ENCODE data around the gene KCTD16. TPM values are rescaled to one million over a fixed set of nuclear protein-coding genes. Genes with fewer than 3 reads are reported as not detected.

The KCTD16 gene
- total RNA-seq, 1 donor from 2014 or later, result 0.03 TPM

DNA sequence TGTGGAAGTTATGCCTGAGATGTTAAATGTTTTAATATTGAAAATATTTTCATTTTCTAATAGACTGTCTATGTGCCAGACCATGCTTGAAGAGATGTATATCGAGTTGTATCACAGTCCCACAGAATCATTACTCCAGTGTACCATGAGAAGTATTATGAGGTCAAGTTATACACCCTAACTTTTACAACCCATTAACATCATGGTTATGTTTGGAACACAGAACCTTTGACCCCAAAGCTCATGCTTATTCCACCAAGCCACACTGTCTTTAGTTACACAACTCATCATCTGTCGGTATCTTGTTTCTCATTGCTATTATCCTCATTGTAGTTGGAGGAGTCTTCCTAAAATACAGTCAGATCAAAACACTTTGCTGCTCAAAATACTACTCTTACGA is 248.0 kb downstream of the KCTD16 start:
- ATAC-seq (no peak), DNase-seq (ENCODE audit: missing footprints) (no peak)
- intact Hi-C loops (cut with DNase I), result no loop called here

GRCh38 chr5:144421411-144421810 is 250.7 kb downstream of the KCTD16 start:
- DNase-seq (ENCODE audit: missing footprints), result no peak
- no peak for ATAC-seq
- intact Hi-C loops (cut with DNase I), result no loop called here

- no peak for ATAC-seq
- DNase-seq (ENCODE audit: missing footprints), result no peak
- intact Hi-C loops (cut with DNase I), result no loop called here
These were observed 251.5 kb downstream of the KCTD16 start for GRCh38 chr5:144422018-144422727.

GRCh38 chr5:144427866-144428265 is 257.2 kb downstream of the KCTD16 start:
- ATAC-seq (no peak), DNase-seq (ENCODE audit: missing footprints) (no peak)
- intact Hi-C loops (cut with DNase I), result no loop called here

DNA sequence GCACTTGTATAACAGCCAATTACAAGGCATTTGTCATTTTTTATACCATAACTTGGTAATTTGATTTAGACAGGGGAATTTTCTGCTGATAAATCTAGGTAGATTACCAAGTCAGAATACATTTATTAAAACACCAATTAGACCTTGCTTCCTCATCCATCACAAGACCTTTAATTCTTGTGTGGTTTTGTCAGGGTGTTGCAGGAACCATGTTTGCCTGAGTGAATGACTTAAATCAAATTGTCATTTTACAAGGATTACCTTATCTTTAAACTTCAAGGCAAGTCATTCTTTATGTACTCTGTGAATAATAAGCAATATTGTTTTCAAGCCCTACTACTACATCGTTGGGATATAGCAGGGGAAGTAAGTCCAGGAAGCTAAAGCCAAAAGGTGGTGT is 257.7 kb downstream of the KCTD16 start:
- intact Hi-C loops (cut with DNase I), result no loop called here
- no peak for DNase-seq (ENCODE audit: missing footprints)
- no peak for ATAC-seq

DNA sequence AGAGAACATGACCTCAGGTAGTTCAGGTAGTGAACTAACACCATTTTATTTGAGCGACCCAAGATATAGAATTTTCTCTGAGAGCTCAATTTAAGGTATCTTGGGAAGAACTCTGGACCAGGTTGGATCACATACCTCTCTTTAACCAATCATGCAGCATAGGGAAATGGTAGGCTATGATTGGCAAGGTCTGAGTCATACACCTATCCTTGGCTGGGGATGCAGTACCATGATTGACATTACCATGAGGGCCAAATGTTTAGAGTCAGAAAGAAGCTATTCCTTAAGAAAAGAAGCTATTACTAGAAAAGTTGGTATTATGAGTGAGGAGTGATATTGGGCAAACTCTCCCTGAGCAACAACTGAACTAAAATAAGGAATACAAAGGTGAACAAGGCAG is 258.7 kb downstream of the KCTD16 start:
- no peak for ATAC-seq
- intact Hi-C loops (cut with DNase I), result no loop called here
- no peak for DNase-seq (ENCODE audit: missing footprints)

GRCh38 chr5:144429905-144430304 is 259.2 kb downstream of the KCTD16 start:
- no peak for ATAC-seq
- DNase-seq (ENCODE audit: missing footprints), result no peak
- intact Hi-C loops (cut with DNase I), result no loop called here

GRCh38 chr5:144433140-144433822 is 262.6 kb downstream of the KCTD16 start:
- no peak for ATAC-seq
- no peak for DNase-seq (ENCODE audit: missing footprints)
- intact Hi-C loops (cut with DNase I), result no loop called here

GRCh38 chr5:144433893-144434292 is 263.2 kb downstream of the KCTD16 start:
- DNase-seq (ENCODE audit: missing footprints), result no peak
- intact Hi-C loops (cut with DNase I), result no loop called here
- no peak for ATAC-seq

DNA sequence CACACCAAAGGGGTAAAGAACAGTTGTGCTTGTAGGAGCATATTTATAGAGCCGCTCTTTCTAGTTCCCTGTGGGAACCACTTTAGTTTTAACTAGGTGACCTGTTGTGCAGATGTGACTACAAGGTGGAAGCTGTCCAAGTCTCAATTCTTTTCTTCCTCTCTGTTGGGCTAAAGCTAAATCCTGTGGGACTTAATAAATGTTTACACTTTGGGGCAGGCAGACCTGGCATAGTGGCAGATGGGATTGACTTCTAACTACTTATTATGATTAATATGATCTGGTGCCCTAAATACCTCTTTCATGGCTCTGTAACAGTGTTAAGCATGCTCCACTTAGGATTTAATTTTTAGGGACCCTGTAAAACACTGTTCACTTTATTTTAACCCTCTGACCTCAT is 265.3 kb downstream of the KCTD16 start:
- intact Hi-C loops (cut with DNase I), result no loop called here
- no peak for DNase-seq (ENCODE audit: missing footprints)
- ATAC-seq, result no peak

DNA sequence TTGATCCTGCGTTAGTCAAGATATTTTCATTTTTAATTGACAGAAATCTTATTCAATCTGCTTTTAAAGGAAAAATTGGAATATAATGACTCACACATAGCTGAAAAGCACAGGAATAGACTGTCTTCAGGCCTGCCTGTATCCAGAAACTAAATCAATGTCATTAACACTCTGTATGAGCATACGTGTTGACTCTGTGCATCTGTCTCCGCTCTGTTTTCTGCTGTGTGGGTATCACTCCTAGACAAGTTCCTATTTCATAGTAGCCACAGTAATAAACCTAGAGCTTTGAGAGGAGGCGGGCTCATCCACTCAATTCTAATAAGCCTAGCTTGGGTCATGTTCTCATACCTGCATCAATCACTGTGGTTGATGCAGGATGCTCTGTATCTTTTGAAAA is 267.6 kb downstream of the KCTD16 start:
- no peak for ATAC-seq
- intact Hi-C loops (cut with DNase I), result no loop called here
- DNase-seq (ENCODE audit: missing footprints), result no peak

- intact Hi-C loops (cut with DNase I), result no loop called here
- DNase-seq (ENCODE audit: missing footprints) (no peak), ATAC-seq (no peak)
These were observed 277.8 kb downstream of the KCTD16 start for GRCh38 chr5:144448457-144448856.

- intact Hi-C loops (cut with DNase I), result no loop called here
- DNase-seq (ENCODE audit: missing footprints) (no peak), ATAC-seq (no peak)
These were observed 280.7 kb downstream of the KCTD16 start for GRCh38 chr5:144451187-144451973.

DNA sequence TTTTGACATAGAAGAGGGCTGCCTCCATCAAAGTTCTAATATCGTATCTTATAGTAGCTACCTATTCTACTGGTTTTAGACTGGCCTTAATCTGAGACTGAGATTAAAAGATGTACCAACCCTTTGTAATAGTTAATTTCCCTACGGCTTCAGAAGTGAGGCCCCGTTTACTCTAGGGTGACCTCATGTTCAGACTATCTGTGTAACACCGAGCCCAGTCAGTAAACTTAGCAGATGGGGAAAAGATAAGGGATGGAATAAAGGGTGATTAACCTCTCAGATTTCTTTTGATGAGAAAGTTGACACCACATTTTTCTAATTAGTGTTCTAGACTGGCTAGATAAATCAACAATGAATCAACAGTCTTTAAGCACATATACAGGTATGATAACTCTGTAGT is 283.1 kb downstream of the KCTD16 start:
- intact Hi-C loops (cut with DNase I), result no loop called here
- ATAC-seq (no peak), DNase-seq (ENCODE audit: missing footprints) (no peak)

- ATAC-seq (no peak), DNase-seq (ENCODE audit: missing footprints) (no peak)
- intact Hi-C loops (cut with DNase I), result no loop called here
These were observed 286.5 kb downstream of the KCTD16 start for GRCh38 chr5:144457160-144457559.

DNA sequence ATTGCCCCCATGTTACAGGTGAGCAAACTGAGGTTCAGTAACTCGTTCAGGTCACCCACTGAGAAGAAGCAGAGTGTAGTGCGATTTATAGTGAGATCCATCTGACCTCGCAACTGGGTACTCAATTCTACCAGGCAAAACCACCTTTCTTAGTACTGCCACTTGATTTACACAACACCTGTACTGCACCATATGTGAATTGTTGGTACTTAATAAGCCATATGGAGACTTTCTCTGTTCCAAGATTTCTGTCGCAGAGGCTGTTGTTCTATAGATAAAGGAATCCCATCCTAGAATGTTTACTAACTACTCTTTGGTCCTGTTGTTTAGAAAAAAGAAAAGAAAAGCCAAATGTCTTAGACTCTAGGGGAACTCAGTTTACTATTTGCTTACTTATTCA is 287.5 kb downstream of the KCTD16 start:
- DNase-seq (ENCODE audit: missing footprints), result no peak
- no peak for ATAC-seq
- intact Hi-C loops (cut with DNase I), result no loop called here

DNA sequence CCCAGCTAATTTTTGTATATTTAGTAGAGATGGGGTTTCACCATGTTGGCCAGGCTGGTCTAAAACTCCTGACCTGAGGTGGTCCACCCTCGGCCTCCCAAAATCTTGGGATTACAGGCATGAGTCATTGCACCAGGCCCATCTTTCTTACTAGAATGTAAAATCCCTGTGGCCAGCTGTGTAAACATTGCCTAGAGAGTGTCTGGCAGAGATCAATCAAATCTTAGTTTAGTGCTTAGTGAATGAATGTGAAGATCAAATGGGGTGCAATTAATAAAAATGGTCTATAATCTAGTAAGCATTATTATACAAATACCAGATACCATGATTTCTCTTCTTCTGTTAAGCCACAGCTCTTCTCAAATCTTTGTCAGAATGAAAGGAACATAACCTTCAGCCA is 289.9 kb downstream of the KCTD16 start:
- no peak for ATAC-seq
- no peak for DNase-seq (ENCODE audit: missing footprints)
- intact Hi-C loops (cut with DNase I), result no loop called here

- intact Hi-C loops (cut with DNase I), result no loop called here
- DNase-seq (ENCODE audit: missing footprints), result no peak
- no peak for ATAC-seq
These were observed 291.9 kb downstream of the KCTD16 start for GRCh38 chr5:144462577-144462976.

- ATAC-seq, result no peak
- no peak for DNase-seq (ENCODE audit: missing footprints)
- intact Hi-C loops (cut with DNase I), result no loop called here
These were observed 293.0 kb downstream of the KCTD16 start for GRCh38 chr5:144463481-144464223.

All from Right ventricle myocardium inferior (tissue), 1 donor.